Stomach (tissue), 9 donors: ENCODE results near the gene PNLIPRP3. TPM values are rescaled to one million over a fixed set of nuclear protein-coding genes. Genes with fewer than 3 reads are reported as not detected.

Source experiments
- DNase-seq, 2 donors: peaks; one replicate each; pipeline versions ENCODE4 v3.0.0 to v3.0.0-alpha.2; 2013 to 2019
- H3K27ac ChIP-seq, 5 donors: fragments of 200-600 bp in 4 of 5; sonication (generic) in 4 of 5; one replicate each; pipeline ENCODE4 v1.5.1; 2013 to 2019; ENCODE audit warnings: mild to moderate bottlenecking in 1 of 5, moderate library complexity in 1 of 5
- H3K27me3 ChIP-seq, 3 donors: fragments of 200-600 bp; sonication (generic); one replicate each; pipeline ENCODE4 v1.5.1; 2017 to 2019; ENCODE audit warnings: mixed run types in 1 of 3
- H3K36me3 ChIP-seq, 4 donors: fragments of 200-600 bp; sonication (generic); 1 replicate in 3 of 4; 2 replicates in 1 of 4; pipeline ENCODE4 v1.5.1; 2016 to 2019
- H3K4me1 ChIP-seq, 4 donors: fragments of 200-600 bp; sonication (generic); one replicate each; pipeline ENCODE4 v1.5.1; 2016 to 2019
- H3K4me3 ChIP-seq, 4 donors: fragments of 200-600 bp; sonication (generic) in 3 of 4; one replicate each; pipeline ENCODE4 v1.5.1; 2016 to 2019; ENCODE audit warnings: mild to moderate bottlenecking in 1 of 4
- H3K9me3 ChIP-seq, 4 donors: fragments of 200-600 bp; sonication (generic); one replicate each; pipeline ENCODE4 v1.5.1; 2016 to 2019
- CTCF ChIP-seq, 7 experiments: fragments of 450-650 bp in 4 of 7; fragments of 200-600 bp in 3 of 7; sonication (generic) in 3 of 7; IDR thresholded peaks; one replicate each; pipeline ENCODE4 v1.5.1; 2016 to 2019; ENCODE audit warnings: antibody characterized with exemption in 7 of 7, control low read depth in 2 of 7, mild to moderate bottlenecking in 1 of 7
- EP300 ChIP-seq: sonication (generic); formaldehyde crosslinking; IDR thresholded peaks from one replicate; pipeline ENCODE4 v1.6.1; 2017; ENCODE audit warnings: antibody characterized with exemption
- POLR2A ChIP-seq, 4 donors: fragments of 450-650 bp; IDR thresholded peaks; one replicate each; pipeline ENCODE4 v1.6.1; 2016; ENCODE audit warnings: antibody characterized with exemption in 4 of 4, control low read depth in 2 of 4, mild to moderate bottlenecking in 1 of 4, moderate library complexity in 1 of 4
- POLR2AphosphoS5 ChIP-seq, 3 donors: sonication (generic); formaldehyde crosslinking; IDR thresholded peaks; one replicate each; pipeline ENCODE4 v1.6.1; 2016; ENCODE audit warnings: antibody characterized with exemption in 3 of 3
- WGBS, 5 donors: extraction: QIAGEN DNeasy Blood & Tissue Kit in 3 of 5; methylation state at CpG; one replicate each; pipeline versions ENCODE4 v1.1.5 to v1.1.7; 2013 to 2018; 5-methylcytosine and 5-hydroxymethylcytosine counted together
- intact Hi-C: fragments of 100-400 bp; cut with DNase I; formaldehyde crosslinking; loops from one replicate; pipeline ENCODE4 v1.15.1; 2023; ENCODE audit warnings: low total_unique reads
- polyA plus RNA-seq, 3 donors: library from polyadenylated mRNA; stranded (reverse); fragments of 200-250 nt; gene quantifications; one replicate each; pipeline ENCODE4 v1.2.3, GENCODE V29; 2013
- total RNA-seq, 5 donors: library from RNA; depleted of rRNA; stranded (reverse); fragments of >200 nt; gene quantifications; one replicate each; pipeline versions ENCODE4 v1.1.0 to v1.2.3, GENCODE V29; 2014 to 2016
- donor health status: healthy with polysubstance abuse.
- donor health status: Bipolar disorder and iron deficiency.
- donor health status: healthy.

Gene PNLIPRP3
- total and polyA plus RNA-seq, 8 donors = 0.10 to 1.3 (median 0.46) TPM; not detected in 5

DNA sequence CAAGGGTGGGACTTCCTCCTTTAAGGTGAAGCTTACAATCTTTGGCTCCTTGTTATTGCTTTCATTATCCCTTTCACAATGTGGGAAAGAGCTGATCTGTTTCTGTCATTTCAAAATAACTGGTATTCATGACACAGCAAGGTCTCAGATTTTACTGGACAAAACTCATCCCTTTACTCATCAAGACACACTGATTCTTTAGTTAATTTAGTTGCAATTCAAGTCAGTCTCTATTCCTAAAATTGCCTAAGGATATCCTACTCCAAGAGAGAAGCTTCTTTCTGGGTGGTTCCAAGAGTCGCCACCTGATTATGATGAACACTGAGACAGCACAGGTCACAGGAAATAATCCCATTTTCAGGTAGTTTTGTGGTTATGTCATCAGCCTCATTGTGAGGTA is 5.8 kb upstream of the PNLIPRP3 start:
- no peaks in the 10 kb centered on the region for H3K4me1 ChIP-seq
- no peaks in the 10 kb centered on the region for H3K36me3 ChIP-seq
- H3K4me3 ChIP-seq = no peak overlapping the region
- H3K27ac ChIP-seq = no peak overlapping the region
- TF ChIP-seq EP300 (no peak), POLR2AphosphoS5 (IDR thresholded peaks at IDR 0.05) (no peak), POLR2A (IDR thresholded peaks at IDR 0.05) (no peak), CTCF (IDR thresholded peaks at IDR 0.05) (no peak)
- WGBS, 5 donors = 85 to 96% (median 91%) methylated on average over 1 of the region's 1 CpG
- DNase-seq = no peak
- no peaks in the 10 kb centered on the region for H3K9me3 ChIP-seq
- no peaks in the 10 kb centered on the region for H3K27me3 ChIP-seq
- intact Hi-C loops = no loop called here

DNA sequence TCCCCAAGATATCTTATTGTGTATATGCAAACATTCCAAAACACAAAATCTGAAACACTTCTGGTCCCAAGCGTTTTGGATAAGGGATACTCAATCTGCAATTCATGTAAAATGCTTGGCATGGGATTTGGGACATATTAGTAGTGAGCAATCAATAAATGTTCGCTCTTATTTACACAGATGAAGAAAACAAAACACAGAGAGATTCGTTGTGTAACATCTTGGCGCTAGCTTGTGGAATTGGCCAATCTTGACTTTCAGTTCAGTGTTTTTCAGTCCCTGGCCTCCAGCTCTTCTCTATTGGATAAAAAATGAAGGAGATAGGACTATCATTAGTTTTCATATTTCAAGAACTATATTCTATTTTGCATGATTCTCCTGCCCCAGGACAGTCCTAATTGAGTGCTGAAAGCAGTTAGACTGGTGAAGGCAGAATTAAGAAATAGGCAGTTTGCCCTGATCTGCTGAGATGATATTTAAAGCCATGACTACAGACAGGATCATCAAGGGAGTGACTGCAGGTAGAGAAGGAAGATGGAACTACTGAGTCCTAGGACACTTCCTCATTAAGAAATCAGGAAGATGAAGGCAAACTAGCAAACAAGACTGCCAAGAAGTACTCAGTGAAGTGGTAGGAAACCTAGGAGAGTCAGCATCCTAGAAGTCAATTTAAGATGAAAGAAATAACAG is 1.8 kb downstream of the PNLIPRP3 start:
- 58 to 67% (median 65%) methylated on average over 4 of the region's 4 CpGs for WGBS, 5 donors
- Histone ChIP-seq H3K27ac (no peak overlapping the region), H3K9me3 (no peaks in the 10 kb centered on the region), H3K4me3 (no peak overlapping the region), H3K36me3 (no peaks in the 10 kb centered on the region), H3K4me1 (no peaks in the 10 kb centered on the region), H3K27me3 (no peaks in the 10 kb centered on the region)
- TF ChIP-seq EP300 (no peak), CTCF (IDR thresholded peaks at IDR 0.05) (no peak), POLR2AphosphoS5 (IDR thresholded peaks at IDR 0.05) (no peak), POLR2A (IDR thresholded peaks at IDR 0.05) (no peak)
- no peak for DNase-seq
- intact Hi-C loops = no loop called here

GRCh38 chr10:116430288-116430687 is 2.6 kb downstream of the PNLIPRP3 start:
- Histone ChIP-seq H3K4me3 (no peak overlapping the region), H3K27ac (no peak overlapping the region), H3K4me1 (no peaks in the 10 kb centered on the region), H3K36me3 (no peaks in the 10 kb centered on the region), H3K9me3 (no peaks in the 10 kb centered on the region), H3K27me3 (no peaks in the 10 kb centered on the region)
- intact Hi-C loops = no loop called here
- 40 to 74% (median 69%) methylated on average over 1 of the region's 1 CpG for WGBS, 5 donors
- no peak for DNase-seq
- no peak for TF ChIP-seq POLR2A (IDR thresholded peaks at IDR 0.05)

- intact Hi-C loops = no loop called here
- Histone ChIP-seq H3K4me1 (no peaks in the 10 kb centered on the region), H3K27ac (no peak overlapping the region), H3K27me3 (no peaks in the 10 kb centered on the region), H3K9me3 (no peaks in the 10 kb centered on the region), H3K4me3 (no peak overlapping the region), H3K36me3 (no peaks in the 10 kb centered on the region)
- no peak for DNase-seq
- TF ChIP-seq EP300 (no peak), POLR2AphosphoS5 (IDR thresholded peaks at IDR 0.05) (no peak), POLR2A (IDR thresholded peaks at IDR 0.05) (no peak), CTCF (IDR thresholded peaks at IDR 0.05) (no peak)
- WGBS, 5 donors = 48 to 60% (median 59%) methylated on average over 2 of the region's 2 CpGs
Measured at GRCh38 chr10:116431598-116431997, 4.0 kb downstream of the PNLIPRP3 start.

GRCh38 chr10:116437076-116437692 is 9.5 kb downstream of the PNLIPRP3 start:
- TF ChIP-seq POLR2A (IDR thresholded peaks at IDR 0.05) = no peak
- no peak for TF ChIP-seq CTCF (IDR thresholded peaks at IDR 0.05)
- TF ChIP-seq EP300 = no peak
- TF ChIP-seq POLR2AphosphoS5 (IDR thresholded peaks at IDR 0.05) = no peak
- 63 to 71% (median 65%) methylated on average over 1 of the region's 1 CpG for WGBS, 5 donors
- intact Hi-C loops = no loop called here

More at GRCh38 chr10:116437076-116437692, 9.5 kb downstream of the PNLIPRP3 start:
- Histone ChIP-seq H3K27me3 (no peaks in the 10 kb centered on the region), H3K27ac (no peak overlapping the region), H3K4me3 (no peak overlapping the region), H3K9me3 (no peaks in the 10 kb centered on the region), H3K36me3 (no peaks in the 10 kb centered on the region), H3K4me1 (no peaks in the 10 kb centered on the region)
- no peak for DNase-seq
